ENCODE data around the gene PLIN1.
A peak's percentile ranks its signal among the peaks of the same experiment; 100 is the strongest.
"Not testable (repeated sequence)": the region's sequence is repeated elsewhere in the genome, so short reads cannot be mapped to it uniquely, and the experiment has no call there.

Gene PLIN1

GRCh38 chr15:89679212-89679611 lies at the start of gene PLIN1:
Gene PLIN1 (minus strand): TSS chr15:89679367. CDS start chr15:89677489, 1,878 bp downstream.
- DNase-seq = no peak

DNA sequence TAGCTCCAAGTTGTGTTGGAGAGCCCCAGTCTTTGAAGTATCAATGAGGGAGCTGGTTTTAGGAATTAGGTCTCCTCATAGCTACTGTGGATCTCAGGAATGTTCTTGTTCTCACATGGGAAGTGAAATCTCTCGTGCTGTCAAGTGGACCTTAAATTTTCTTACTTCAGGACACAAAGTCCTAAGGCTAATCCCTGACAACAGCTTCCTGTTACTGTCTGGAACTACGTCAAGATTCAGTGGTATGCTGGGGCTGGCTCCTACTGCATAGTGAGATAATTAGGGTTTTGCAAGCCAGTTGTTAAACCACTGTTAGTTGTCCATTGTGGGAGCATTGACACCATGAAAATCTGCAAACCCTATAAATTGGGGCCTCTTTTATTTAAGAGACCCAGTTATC lies 49.1 kb upstream of the PLIN1 start:
- DNase-seq = no peak

- no peak for DNase-seq
Observed at GRCh38 chr15:89725064-89725463, 45.9 kb upstream of the PLIN1 start.

- no peak for DNase-seq
Observed at GRCh38 chr15:89724621-89725020, 45.5 kb upstream of the PLIN1 start.

- no peak for DNase-seq
Observed at GRCh38 chr15:89723031-89723430, 43.9 kb upstream of the PLIN1 start.

DNA sequence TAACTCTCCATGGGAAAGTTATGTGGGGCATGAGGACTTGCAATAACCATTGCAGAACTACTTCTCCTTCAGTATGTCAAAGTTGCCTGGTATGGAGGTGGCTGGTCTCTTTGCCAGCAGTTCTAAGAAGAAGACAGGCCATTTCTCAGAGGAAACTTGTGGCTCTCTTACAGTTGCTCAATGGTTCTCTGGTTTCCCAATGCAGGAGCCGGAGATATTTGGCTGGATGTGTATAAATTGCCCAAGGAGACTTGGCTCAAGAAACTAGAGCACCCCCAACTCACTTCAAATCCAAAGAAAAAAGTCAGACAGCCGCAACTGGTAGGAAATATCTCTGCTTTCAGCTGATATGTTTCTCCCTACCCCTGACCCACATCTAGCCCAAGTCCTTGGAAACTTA lies 35.6 kb upstream of the PLIN1 start:
- DNase-seq = no peak

- no peak for DNase-seq
Observed at GRCh38 chr15:89707577-89707976, 28.4 kb upstream of the PLIN1 start.

GRCh38 chr15:89704411-89704810 lies 25.2 kb upstream of the PLIN1 start:
- no peak for DNase-seq

DNA sequence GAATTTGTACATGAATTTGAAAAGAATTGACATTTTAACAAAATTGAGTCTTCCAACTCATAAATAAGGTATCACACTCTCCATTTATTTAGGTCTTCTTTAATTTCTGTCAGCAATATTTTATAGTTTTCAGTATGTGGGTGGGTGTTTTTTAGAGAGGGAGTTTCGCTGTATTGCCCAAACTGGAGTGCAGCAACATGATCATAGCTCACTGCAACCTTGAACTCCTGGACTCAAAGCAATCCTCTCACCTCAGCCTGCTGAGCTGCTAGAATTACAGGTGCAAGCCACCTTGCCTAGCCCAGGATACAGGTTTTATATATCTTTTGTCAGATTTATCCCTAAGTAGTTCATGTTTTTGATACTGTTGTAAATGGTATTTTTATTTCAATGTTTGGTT lies 16.0 kb upstream of the PLIN1 start:
- DNase-seq = no peak

DNA sequence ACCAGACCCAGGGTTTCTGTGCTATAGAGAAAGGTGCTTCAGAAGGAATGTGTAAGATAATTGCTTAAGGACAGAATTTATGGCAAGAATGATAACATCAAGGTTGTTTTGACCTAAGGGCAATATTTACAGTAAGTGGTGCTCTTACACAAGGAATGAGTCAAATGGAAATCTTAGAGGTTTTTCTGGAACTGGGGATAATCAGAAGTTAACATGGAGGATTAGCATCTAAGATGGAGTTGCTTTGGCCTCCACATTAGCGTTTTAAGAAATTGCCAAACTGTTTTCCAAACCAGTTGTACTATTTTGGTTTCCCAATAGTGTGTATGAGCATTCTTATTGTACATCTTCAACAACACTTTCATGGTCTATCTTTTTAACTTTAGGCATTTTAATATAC lies 14.5 kb upstream of the PLIN1 start:
- no peak for DNase-seq

- DNase-seq = no peak
Observed at GRCh38 chr15:89693091-89693490, 13.9 kb upstream of the PLIN1 start.

GRCh38 chr15:89690276-89691218 lies 11.4 kb upstream of the PLIN1 start, which contains the start of the genes PEX11A and WDR93:
Gene PEX11A (minus strand): TSS chr15:89690754. CDS start chr15:89690632, 122 bp downstream.
Gene WDR93 (plus strand): TSS chr15:89690811. CDS start chr15:89701747, 10,936 bp downstream.
- peak; percentile 80 for DNase-seq

DNA sequence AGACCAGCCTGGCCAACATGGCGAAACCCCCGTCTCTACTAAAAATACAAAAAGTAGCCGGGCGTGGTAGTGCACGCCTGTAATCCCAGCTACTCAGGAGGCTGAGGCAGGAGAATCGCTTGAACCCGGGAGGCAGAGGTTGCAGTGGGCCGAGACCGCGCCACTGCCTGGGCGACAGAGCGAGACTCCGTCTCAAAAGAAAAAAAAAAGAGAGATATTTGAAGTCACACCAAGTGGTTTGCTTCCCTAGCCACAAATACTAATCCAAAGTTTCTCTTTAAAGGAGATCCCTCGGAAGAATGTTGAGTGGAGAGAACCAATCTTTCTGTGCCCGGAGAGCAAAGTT lies 10.7 kb upstream of the PLIN1 start:
- DNase-seq = not testable (repeated sequence)

DNA sequence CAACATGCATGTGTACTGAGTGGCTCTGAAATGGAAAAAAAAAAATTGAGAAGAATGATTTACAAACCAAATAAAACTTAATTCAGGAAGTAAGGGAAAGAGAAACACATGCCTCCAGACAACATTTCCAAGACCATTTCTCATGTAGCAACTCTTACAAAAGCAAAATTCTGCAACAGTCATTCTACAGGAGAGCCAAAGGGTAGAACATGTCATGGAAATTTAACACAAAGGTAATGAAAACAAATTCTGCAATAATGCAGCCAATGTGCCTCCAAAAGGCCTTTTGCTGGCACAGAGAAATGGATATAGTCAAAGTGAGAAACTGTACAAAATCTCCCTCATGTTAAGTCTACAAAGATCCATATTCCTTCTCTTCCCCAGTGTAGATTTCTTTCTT lies 7.4 kb upstream of the PLIN1 start:
- no peak for DNase-seq

- DNase-seq = no peak
Observed at GRCh38 chr15:89685995-89686394, 6.8 kb upstream of the PLIN1 start.

DNA sequence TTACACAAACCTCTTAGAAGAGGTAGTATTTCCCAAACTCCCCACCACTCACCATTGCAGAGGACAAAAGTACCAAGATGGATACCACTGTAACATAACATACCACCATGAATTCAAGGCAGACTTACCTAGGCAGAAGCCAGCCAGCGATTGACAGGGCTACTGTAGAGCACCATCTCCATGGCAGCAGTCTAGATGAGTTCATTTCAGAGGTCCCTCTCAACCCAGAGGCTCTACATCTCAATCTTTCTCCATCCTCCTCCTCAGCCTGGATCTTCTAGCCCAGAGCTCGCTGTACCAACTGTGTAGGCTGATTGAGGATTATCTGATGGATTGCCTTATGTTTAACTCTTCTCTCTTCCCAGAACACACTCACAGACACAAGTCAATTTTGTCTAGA lies 2.0 kb upstream of the PLIN1 start:
- DNase-seq = no peak

- DNase-seq = no peak
Observed at GRCh38 chr15:89680282-89680873, 1.2 kb upstream of the PLIN1 start.

- no peak for DNase-seq
Observed at GRCh38 chr15:89677381-89677780, 1.8 kb downstream of the PLIN1 start.

DNA sequence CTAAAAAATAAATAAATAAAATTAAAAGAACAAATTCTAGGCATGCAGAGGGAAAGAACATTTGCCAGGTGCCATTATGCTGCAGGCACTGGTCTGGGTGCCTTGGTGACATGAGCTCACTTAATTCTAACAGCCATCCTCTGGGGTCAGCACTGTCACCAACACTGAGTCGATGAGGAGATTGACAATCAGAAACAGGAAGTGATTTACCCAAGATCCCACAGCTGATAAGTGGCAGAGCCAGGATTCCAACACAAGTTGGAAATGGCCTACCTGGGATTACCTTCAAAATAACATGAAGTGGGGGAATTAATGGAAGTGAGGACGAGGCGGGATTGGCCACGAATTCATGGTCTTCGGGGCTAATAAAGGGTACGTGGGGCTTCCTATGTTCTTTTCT lies 3.6 kb downstream of the PLIN1 start:
- no peak for DNase-seq

DNA sequence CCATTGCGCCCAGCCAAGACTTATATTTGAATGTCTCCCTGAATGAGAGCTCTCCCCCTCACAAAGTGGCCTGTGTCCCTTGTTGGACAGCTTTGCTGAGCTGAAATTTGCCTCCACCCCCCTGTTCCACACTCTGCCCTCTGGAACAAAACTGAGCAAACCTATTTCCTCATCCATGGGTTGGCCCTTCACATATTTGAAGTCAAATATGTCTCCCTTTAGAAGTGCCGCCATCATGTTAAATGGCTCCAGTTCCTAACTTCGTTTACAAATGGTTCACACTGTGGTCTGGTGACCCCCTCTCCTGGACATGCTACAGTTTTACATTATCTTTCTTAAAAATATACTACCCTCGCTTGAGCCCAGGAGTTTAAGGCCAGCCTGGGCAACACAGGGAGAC lies 4.6 kb downstream of the PLIN1 start:
- no peak for DNase-seq

DNA sequence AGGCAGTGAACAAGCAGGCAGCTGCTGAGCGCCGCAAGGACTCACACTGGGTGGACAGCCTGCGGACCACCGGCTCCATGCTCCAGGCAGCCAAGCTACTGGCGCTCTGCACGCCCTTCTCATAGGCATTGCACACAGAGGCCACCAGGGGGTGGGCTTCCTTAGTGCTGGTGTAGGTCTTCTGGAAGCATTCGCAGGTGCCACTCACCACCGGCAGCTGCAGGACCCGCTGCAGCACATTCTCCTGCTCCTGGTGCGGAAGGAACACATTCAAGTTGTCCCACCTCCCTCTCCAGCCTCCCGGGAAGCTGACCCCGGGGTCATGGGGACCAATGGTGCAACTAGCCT lies 6.0 kb downstream of the PLIN1 start:
- no peak for DNase-seq

DNA sequence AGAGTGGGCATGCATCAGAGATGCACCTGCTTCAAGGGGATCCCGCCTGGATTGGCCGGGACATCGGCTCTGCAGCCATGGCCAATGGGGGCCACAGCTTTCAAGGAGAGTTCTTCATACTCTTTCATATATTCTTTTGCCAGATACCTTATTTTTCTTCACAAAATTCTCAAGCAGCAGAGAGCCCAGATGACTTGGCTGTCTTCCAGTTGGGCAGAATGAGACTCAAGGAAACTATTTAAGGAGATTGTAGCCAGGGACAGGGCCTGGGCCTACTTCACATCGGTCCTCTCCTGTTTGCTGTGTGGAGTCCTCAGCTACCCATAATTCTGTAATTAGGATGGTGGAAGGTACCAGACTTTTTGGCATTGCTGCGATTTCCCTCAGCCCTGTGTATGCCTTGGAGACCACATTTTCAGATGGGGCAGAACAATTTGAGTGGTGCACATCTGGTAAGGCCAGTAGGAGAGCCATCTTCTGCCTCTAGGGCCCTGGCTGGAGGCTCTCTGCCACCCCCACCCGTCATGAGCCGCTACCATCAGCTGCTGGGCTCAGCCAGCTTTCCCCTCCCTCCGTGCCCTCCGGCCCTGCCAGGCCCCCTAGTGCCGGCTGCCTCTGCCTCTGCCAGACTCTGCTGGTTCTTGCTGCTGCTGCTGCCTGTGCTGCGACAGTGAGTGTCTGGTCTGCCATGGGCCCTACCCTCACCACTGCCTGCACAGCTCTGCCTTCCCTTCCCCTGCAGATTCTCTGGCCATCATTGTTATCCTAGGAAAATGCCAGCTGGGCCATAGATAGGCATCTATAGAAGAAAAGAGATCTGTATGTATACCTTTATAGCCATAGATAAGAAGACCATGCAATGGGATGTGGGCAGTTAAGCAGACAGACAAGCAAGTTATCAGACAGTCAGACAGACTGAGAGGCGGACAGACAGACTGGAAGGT lies 6.7 kb downstream of the PLIN1 start:
- no peak for DNase-seq

DNA sequence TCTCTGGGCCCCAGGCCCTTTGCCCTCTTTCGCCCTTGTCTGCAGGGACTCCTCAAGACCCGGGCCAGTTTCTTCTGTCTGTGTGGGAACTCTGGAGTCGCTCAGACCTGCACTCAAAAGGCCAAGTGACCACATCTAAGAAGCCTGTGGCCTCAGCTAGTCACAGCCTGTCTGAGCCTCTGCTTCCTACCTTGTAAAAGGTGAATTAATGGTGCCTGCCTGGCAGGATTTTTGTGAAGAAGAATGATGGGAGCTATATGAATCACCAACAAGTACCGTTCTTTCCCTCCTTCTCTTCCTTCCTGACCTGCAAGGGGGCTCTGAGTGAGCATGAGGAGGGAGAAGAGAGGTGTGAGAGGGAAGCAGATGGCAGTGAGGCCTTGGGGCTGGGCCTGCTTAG lies 7.5 kb downstream of the PLIN1 start:
- no peak for DNase-seq

Measured in CD4-positive, alpha-beta T cell treated with Interferon gamma for 1 hour (primary cell).